WTC11 (cell line): ENCODE measurements around the gene KIAA0232. TPM values are rescaled to one million over a fixed set of nuclear protein-coding genes. Genes with fewer than 3 reads are reported as not detected.

Experiments
- ATAC-seq: fragments of 200-7000 bp; cut with Tn5 transposase; 2 replicates; pipeline ENCODE4 v1.10.0; 2021; ENCODE audit warnings: mild to moderate bottlenecking, moderate library complexity
- CTCF ChIA-PET: fragments of 300-600 bp; sonication (Branson Sonifier 250); formaldehyde crosslinking; loops from one replicate; lab custom pipeline; 2021; ENCODE audit warnings: antibody characterized with exemption; lab: Charles Lee
- POLR2A ChIA-PET: fragments of 350-600 bp; sonication (Branson Sonifier 250); formaldehyde crosslinking; loops from one replicate; lab custom pipeline; 2021; ENCODE audit warnings: antibody characterized with exemption; lab: Charles Lee
- DNase-seq: peaks from one replicate; pipeline ENCODE4 v3.0.0; 2021; ENCODE audit warnings: low spot score
- H3K27ac Mint-ChIP-seq: 2 replicates; pipeline ENCODE4 v1.8.0; 2021; ENCODE audit warnings: mixed read lengths
- H3K27me3 Mint-ChIP-seq: 2 replicates; pipeline ENCODE4 v1.8.0; 2021; ENCODE audit warnings: low read depth, mild to moderate bottlenecking, moderate library complexity, mixed read lengths
- H3K36me3 Mint-ChIP-seq: 2 replicates; pipeline ENCODE4 v1.8.0; 2021; ENCODE audit warnings: mixed read lengths
- H3K4me1 Mint-ChIP-seq: 2 replicates; pipeline ENCODE4 v1.8.0; 2022; ENCODE audit warnings: mixed read lengths
- H3K4me3 Mint-ChIP-seq: 2 replicates; pipeline ENCODE4 v1.8.0; 2021; ENCODE audit warnings: mild to moderate bottlenecking, moderate library complexity, mixed read lengths
- H3K9me3 Mint-ChIP-seq: 2 replicates; pipeline ENCODE4 v1.8.0; 2021; ENCODE audit warnings: mixed read lengths
- CBFB ChIP-seq: sonication (generic); formaldehyde crosslinking; IDR thresholded peaks from 2 replicates; pipeline ENCODE4 v1.8.1; 2022; ENCODE audit warnings: mild to moderate bottlenecking, low read depth, missing genetic modification reagents
- CREB1 ChIP-seq: sonication (generic); formaldehyde crosslinking; IDR thresholded peaks from 2 replicates; pipeline ENCODE4 v1.8.0; 2023; ENCODE audit warnings: mild to moderate bottlenecking, missing genetic modification reagents
- ELF4 ChIP-seq: sonication (generic); formaldehyde crosslinking; IDR thresholded peaks from 2 replicates; pipeline ENCODE4 v1.8.1; 2022; ENCODE audit warnings: low read depth, mild to moderate bottlenecking, moderate library complexity, missing genetic modification reagents
- EMX1 ChIP-seq: fragments of 250-450 bp; sonication (Bioruptor Pico); IDR thresholded peaks from 2 replicates; pipeline ENCODE4 v1.8.0; 2021; ENCODE audit warnings: mild to moderate bottlenecking
- FOXK1 ChIP-seq: sonication (generic); formaldehyde crosslinking; IDR thresholded peaks from 2 replicates; pipeline ENCODE4 v1.8.0; 2022; ENCODE audit warnings: mild to moderate bottlenecking, moderate library complexity, missing genetic modification reagents
- JAZF1 ChIP-seq: fragments of 250-450 bp; sonication (Bioruptor Pico); IDR thresholded peaks from 2 replicates; pipeline ENCODE4 v1.9.0; 2021; ENCODE audit warnings: moderate library complexity, mild to moderate bottlenecking, inconsistent platforms
- OVOL2 ChIP-seq: fragments of 250-450 bp; sonication (Bioruptor Pico); IDR thresholded peaks from 2 replicates; pipeline ENCODE4 v1.9.0; 2021; ENCODE audit warnings: mild to moderate bottlenecking, borderline replicate concordance
- PRRX2 ChIP-seq: fragments of 250-450 bp; sonication (Bioruptor Pico); IDR thresholded peaks from 2 replicates; pipeline ENCODE4 v1.8.0; 2021; ENCODE audit warnings: mild to moderate bottlenecking
- RELA ChIP-seq: sonication (generic); formaldehyde crosslinking; IDR thresholded peaks from 2 replicates; pipeline ENCODE4 v1.8.1; 2022; ENCODE audit warnings: missing genetic modification reagents, mild to moderate bottlenecking, borderline replicate concordance
- RORB ChIP-seq: fragments of 250-450 bp; sonication (Bioruptor Pico); IDR thresholded peaks from 2 replicates; pipeline ENCODE4 v1.9.0; 2021; ENCODE audit warnings: mild to moderate bottlenecking
- SMAD3 ChIP-seq: sonication (generic); formaldehyde crosslinking; IDR thresholded peaks from 2 replicates; pipeline ENCODE4 v1.8.0; 2022; ENCODE audit warnings: missing genetic modification reagents, mild to moderate bottlenecking, borderline replicate concordance
- SMAD4 ChIP-seq: sonication (generic); formaldehyde crosslinking; IDR thresholded peaks from 2 replicates; pipeline ENCODE4 v1.8.0; 2022; ENCODE audit warnings: mild to moderate bottlenecking, missing genetic modification reagents
- TEAD4 ChIP-seq: sonication (generic); formaldehyde crosslinking; IDR thresholded peaks from 2 replicates; pipeline ENCODE4 v1.8.0; 2022; ENCODE audit warnings: mild to moderate bottlenecking, missing genetic modification reagents
- TP53 ChIP-seq: sonication (generic); formaldehyde crosslinking; IDR thresholded peaks from 2 replicates; pipeline ENCODE4 v1.8.1; 2023; ENCODE audit warnings: mild to moderate bottlenecking, missing genetic modification reagents
- ZBTB21 ChIP-seq: sonication (generic); formaldehyde crosslinking; IDR thresholded peaks from 2 replicates; pipeline ENCODE4 v1.8.1; 2023; ENCODE audit warnings: mild to moderate bottlenecking, missing genetic modification reagents, borderline replicate concordance
- ZNF121 ChIP-seq: sonication (generic); formaldehyde crosslinking; IDR thresholded peaks from 2 replicates; pipeline ENCODE4 v1.8.0; 2023; ENCODE audit warnings: missing genetic modification reagents
- ZNF138 ChIP-seq: sonication (generic); formaldehyde crosslinking; conservative IDR thresholded peaks from 2 replicates; pipeline ENCODE4 v1.8.1; 2022; ENCODE audit warnings: mild to moderate bottlenecking, moderate library complexity, missing genetic modification reagents
- ZNF396 ChIP-seq: fragments of 250-450 bp; sonication (Bioruptor Pico); IDR thresholded peaks from 2 replicates; pipeline ENCODE4 v1.8.0; 2021; ENCODE audit warnings: mild to moderate bottlenecking, moderate library complexity, borderline replicate concordance
- ZNF416 ChIP-seq: fragments of 250-450 bp; sonication (Bioruptor Pico); IDR thresholded peaks from 2 replicates; pipeline ENCODE4 v1.9.0; 2021; ENCODE audit warnings: mild to moderate bottlenecking, inconsistent platforms
- ZNF671 ChIP-seq: fragments of 250-450 bp; sonication (Bioruptor Pico); IDR thresholded peaks from 2 replicates; pipeline ENCODE4 v1.8.0; 2021; ENCODE audit warnings: mild to moderate bottlenecking
- total RNA-seq: library from RNA; stranded (reverse); gene quantifications from 3 replicates; pipeline ENCODE4 v1.2.3, GENCODE V29; 2021
- TF ChIP-seq, protein P1 (sequence below): sonication (generic); formaldehyde crosslinking; conservative IDR thresholded peaks from 2 replicates; pipeline ENCODE4 v1.8.1; 2022; ENCODE audit warnings: mild to moderate bottlenecking, missing genetic modification reagents
- TF ChIP-seq, protein P2 (sequence below): sonication (generic); formaldehyde crosslinking; IDR thresholded peaks from 2 replicates; pipeline ENCODE4 v1.8.1; 2023; ENCODE audit warnings: mild to moderate bottlenecking, missing genetic modification reagents, moderate library complexity
- TF ChIP-seq, protein P3 (sequence below): sonication (generic); formaldehyde crosslinking; IDR thresholded peaks from 2 replicates; pipeline ENCODE4 v1.8.0; 2022; ENCODE audit warnings: missing genetic modification reagents
- TF ChIP-seq, protein P4 (sequence below): fragments of 250-450 bp; sonication (Bioruptor Pico); IDR thresholded peaks from 2 replicates; pipeline ENCODE4 v1.9.0; 2021; ENCODE audit warnings: mild to moderate bottlenecking
- TF ChIP-seq, protein P5 (sequence below): sonication (generic); formaldehyde crosslinking; IDR thresholded peaks from 2 replicates; pipeline ENCODE4 v1.8.1; 2023; ENCODE audit warnings: mild to moderate bottlenecking, moderate library complexity, missing genetic modification reagents
- TF ChIP-seq, protein P6 (sequence below): sonication (generic); formaldehyde crosslinking; IDR thresholded peaks from 2 replicates; pipeline ENCODE4 v1.8.0; 2022; ENCODE audit warnings: mild to moderate bottlenecking, missing genetic modification reagents
- TF ChIP-seq, protein P7 (sequence below): sonication (generic); formaldehyde crosslinking; IDR thresholded peaks from 2 replicates; pipeline ENCODE4 v1.8.0; 2022; ENCODE audit warnings: mild to moderate bottlenecking, missing genetic modification reagents

KIAA0232 gene
- total RNA-seq, 1 experiment from 2014 or later: 23.2 TPM

DNA sequence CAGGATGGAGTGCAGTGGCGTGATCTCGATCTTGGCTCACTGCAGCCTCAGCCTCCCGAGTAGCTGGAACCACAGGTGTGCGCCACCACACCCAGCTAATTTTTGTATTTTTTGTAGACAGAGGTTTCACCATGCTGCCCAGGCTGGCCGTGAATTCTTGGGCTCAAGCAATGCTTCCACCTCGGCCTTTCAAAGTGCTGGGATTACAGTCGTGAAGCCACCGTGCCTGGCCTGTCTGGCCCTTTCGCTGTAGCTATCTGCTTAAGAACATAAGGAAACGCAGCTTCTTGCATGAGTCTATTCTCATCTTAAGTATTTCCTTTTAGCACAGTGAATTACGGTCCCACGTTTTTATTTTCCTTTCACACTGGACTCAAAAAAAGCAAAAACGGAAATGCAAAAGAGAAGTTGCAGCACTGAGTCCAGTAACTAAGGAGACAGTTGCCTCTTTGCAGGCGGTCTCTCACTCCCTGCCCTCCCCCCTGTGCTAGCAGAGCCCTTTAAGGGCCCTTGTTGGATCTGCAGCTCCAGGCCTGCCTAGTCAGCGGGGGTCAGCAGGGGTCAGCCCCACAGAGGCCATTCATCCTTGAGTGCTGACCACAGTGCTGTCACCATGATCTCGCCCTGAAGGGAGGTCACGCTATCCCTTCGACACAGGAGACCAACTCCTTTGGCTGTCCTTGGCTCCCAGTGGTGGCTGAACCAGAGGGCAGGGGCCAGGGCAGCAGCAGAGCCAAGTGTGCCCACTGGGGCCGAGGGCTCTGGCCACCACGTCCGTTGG lies 105.3 kb downstream of the KIAA0232 start (continued):
- TF ChIP-seq ELF4 (CRISPR knock-in tag) (no peak), ZNF138 (CRISPR knock-in tag) (no peak), ZNF396 (no peak), RELA (CRISPR knock-in tag) (no peak), OVOL2 (CRISPR knock-in tag) (no peak), PRRX2 (no peak), TEAD4 (CRISPR knock-in tag) (no peak)
- TF ChIP-seq, protein P1, sequence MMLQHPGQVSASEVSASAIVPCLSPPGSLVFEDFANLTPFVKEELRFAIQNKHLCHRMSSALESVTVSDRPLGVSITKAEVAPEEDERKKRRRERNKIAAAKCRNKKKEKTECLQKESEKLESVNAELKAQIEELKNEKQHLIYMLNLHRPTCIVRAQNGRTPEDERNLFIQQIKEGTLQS: no peak
- TF ChIP-seq, protein P2, sequence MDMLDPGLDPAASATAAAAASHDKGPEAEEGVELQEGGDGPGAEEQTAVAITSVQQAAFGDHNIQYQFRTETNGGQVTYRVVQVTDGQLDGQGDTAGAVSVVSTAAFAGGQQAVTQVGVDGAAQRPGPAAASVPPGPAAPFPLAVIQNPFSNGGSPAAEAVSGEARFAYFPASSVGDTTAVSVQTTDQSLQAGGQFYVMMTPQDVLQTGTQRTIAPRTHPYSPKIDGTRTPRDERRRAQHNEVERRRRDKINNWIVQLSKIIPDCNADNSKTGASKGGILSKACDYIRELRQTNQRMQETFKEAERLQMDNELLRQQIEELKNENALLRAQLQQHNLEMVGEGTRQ (CRISPR knock-in tag): no peak
- TF ChIP-seq, all 79 proteins: peak for 0

DNA sequence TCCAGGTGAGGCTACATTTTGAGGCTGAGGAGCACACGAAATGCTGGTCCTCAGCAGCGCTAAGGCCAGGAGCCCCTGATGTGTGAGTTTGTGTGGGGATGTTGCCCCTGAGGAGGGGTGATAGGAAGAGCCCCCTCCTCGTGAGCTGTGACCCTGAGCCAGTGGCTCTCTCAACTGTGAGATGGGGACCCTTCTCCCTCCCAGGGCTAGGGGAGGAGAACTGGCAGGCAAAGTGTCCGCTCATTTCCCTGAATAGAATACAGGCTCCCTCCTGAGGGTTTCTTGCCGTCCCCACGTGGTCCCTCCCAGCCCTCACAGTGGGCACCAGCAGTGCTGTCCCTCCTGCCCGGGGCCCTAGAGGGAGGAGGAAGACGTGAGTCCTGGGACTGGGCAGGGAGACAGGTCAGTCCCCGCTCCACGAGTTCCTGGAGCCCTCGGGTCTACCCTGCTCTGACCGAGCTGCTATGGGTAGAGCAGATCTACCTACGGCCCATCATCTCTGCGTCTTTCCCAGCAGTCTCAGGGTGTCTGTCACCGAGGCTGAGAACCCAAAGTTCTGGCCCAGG lies 106.1 kb downstream of the KIAA0232 start:
- no peak overlapping the region for H3K4me3 Mint-ChIP-seq
- CTCF ChIA-PET: no interaction called here

DNA sequence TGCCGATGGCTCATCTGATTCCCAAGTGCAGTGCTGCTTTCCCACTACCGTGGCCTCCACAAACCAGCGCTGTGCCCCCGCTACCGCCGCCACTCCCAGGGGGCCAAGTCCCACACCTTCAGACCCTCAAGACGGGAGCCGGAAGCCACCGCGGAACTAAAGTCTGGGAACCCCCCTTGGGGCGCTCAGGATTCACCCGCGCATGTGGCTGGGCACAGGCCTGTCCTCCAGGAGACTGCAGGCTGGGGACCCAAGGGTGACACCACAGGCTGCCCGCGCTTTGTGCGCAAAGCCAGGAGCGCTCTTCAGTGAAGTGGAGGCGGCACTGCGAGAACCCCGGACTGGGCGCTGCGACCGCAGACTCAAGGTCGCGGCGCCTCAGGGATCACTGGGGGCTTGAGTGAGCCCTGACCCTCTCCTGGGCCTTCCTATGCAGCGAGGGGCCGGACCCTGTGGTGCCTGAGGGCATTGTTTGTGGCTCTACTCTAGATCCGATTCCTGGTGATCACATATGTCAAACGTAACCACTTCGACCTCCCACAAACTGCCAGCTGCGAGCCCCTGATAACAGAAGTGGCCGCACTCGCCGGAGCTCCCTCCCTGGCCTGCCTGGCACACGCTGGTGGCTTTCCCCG lies 106.7 kb downstream of the KIAA0232 start:
- peaks cover 10% of the 10 kb centered on the region for H3K9me3 Mint-ChIP-seq
- H3K4me3 Mint-ChIP-seq: no peak overlapping the region
- H3K27ac Mint-ChIP-seq: no peak overlapping the region
- DNase-seq: no peak
- H3K4me1 Mint-ChIP-seq: peaks cover 10% of the 10 kb centered on the region
- H3K36me3 Mint-ChIP-seq: peaks cover 12% of the 10 kb centered on the region
- H3K27me3 Mint-ChIP-seq: no peaks in the 10 kb centered on the region
- CTCF ChIA-PET: no interaction called here
- no peak for ATAC-seq
- POLR2A ChIA-PET: no interaction called here
- TF ChIP-seq, protein P3, sequence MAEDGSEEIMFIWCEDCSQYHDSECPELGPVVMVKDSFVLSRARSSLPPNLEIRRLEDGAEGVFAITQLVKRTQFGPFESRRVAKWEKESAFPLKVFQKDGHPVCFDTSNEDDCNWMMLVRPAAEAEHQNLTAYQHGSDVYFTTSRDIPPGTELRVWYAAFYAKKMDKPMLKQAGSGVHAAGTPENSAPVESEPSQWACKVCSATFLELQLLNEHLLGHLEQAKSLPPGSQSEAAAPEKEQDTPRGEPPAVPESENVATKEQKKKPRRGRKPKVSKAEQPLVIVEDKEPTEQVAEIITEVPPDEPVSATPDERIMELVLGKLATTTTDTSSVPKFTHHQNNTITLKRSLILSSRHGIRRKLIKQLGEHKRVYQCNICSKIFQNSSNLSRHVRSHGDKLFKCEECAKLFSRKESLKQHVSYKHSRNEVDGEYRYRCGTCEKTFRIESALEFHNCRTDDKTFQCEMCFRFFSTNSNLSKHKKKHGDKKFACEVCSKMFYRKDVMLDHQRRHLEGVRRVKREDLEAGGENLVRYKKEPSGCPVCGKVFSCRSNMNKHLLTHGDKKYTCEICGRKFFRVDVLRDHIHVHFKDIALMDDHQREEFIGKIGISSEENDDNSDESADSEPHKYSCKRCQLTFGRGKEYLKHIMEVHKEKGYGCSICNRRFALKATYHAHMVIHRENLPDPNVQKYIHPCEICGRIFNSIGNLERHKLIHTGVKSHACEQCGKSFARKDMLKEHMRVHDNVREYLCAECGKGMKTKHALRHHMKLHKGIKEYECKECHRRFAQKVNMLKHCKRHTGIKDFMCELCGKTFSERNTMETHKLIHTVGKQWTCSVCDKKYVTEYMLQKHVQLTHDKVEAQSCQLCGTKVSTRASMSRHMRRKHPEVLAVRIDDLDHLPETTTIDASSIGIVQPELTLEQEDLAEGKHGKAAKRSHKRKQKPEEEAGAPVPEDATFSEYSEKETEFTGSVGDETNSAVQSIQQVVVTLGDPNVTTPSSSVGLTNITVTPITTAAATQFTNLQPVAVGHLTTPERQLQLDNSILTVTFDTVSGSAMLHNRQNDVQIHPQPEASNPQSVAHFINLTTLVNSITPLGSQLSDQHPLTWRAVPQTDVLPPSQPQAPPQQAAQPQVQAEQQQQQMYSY: no peak
- TF ChIP-seq TEAD4 (CRISPR knock-in tag) (no peak), ELF4 (CRISPR knock-in tag) (no peak), TP53 (no peak), CREB1 (CRISPR knock-in tag) (no peak), CBFB (no peak), ZBTB21 (CRISPR knock-in tag) (no peak), ZNF416 (CRISPR knock-in tag) (no peak), SMAD3 (no peak), ZNF671 (CRISPR knock-in tag) (no peak)
- TF ChIP-seq, protein P4, sequence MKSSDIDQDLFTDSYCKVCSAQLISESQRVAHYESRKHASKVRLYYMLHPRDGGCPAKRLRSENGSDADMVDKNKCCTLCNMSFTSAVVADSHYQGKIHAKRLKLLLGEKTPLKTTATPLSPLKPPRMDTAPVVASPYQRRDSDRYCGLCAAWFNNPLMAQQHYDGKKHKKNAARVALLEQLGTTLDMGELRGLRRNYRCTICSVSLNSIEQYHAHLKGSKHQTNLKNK (CRISPR knock-in tag): no peak
- TF ChIP-seq, protein P1: no peak
- TF ChIP-seq, protein P5, sequence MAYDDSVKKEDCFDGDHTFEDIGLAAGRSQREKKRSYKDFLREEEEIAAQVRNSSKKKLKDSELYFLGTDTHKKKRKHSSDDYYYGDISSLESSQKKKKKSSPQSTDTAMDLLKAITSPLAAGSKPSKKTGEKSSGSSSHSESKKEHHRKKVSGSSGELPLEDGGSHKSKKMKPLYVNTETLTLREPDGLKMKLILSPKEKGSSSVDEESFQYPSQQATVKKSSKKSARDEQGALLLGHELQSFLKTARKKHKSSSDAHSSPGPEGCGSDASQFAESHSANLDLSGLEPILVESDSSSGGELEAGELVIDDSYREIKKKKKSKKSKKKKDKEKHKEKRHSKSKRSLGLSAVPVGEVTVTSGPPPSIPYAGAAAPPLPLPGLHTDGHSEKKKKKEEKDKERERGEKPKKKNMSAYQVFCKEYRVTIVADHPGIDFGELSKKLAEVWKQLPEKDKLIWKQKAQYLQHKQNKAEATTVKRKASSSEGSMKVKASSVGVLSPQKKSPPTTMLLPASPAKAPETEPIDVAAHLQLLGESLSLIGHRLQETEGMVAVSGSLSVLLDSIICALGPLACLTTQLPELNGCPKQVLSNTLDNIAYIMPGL: no peak

More for the DNA sequence above, 106.1 kb downstream of the KIAA0232 start:
- POLR2A ChIA-PET: no interaction called here
- ATAC-seq (no peak), DNase-seq (no peak)
- peaks cover 12% of the 10 kb centered on the region for H3K36me3 Mint-ChIP-seq
- TF ChIP-seq TP53: no peak
- no peak for TF ChIP-seq OVOL2 (CRISPR knock-in tag)
- TF ChIP-seq EMX1 (CRISPR knock-in tag): no peak
- TF ChIP-seq, protein P6, sequence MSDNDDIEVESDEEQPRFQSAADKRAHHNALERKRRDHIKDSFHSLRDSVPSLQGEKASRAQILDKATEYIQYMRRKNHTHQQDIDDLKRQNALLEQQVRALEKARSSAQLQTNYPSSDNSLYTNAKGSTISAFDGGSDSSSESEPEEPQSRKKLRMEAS: no peak
- TF ChIP-seq, protein P7, sequence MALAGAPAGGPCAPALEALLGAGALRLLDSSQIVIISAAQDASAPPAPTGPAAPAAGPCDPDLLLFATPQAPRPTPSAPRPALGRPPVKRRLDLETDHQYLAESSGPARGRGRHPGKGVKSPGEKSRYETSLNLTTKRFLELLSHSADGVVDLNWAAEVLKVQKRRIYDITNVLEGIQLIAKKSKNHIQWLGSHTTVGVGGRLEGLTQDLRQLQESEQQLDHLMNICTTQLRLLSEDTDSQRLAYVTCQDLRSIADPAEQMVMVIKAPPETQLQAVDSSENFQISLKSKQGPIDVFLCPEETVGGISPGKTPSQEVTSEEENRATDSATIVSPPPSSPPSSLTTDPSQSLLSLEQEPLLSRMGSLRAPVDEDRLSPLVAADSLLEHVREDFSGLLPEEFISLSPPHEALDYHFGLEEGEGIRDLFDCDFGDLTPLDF (CRISPR knock-in tag): no peak
- TF ChIP-seq FOXK1: no peak
- TF ChIP-seq RORB (CRISPR knock-in tag): no peak
- no peak for TF ChIP-seq JAZF1 (CRISPR knock-in tag)
- no peak for TF ChIP-seq SMAD4 (CRISPR knock-in tag)
- TF ChIP-seq ZNF121 (CRISPR knock-in tag): no peak
- H3K4me1 Mint-ChIP-seq: peaks cover 10% of the 10 kb centered on the region
- H3K9me3 Mint-ChIP-seq: peaks cover 10% of the 10 kb centered on the region
- H3K27me3 Mint-ChIP-seq: no peaks in the 10 kb centered on the region
- no peak overlapping the region for H3K27ac Mint-ChIP-seq
